IPS-NIHi7 (cell line): Measurements from ENCODE around the gene CCDC60.

Experiments used
- DNase-seq: peaks from one replicate; pipeline ENCODE4 v3.0.0; 2012; ENCODE audit warnings: mixed read lengths; ENCODE audit errors: extremely low spot score

Gene CCDC60

DNA sequence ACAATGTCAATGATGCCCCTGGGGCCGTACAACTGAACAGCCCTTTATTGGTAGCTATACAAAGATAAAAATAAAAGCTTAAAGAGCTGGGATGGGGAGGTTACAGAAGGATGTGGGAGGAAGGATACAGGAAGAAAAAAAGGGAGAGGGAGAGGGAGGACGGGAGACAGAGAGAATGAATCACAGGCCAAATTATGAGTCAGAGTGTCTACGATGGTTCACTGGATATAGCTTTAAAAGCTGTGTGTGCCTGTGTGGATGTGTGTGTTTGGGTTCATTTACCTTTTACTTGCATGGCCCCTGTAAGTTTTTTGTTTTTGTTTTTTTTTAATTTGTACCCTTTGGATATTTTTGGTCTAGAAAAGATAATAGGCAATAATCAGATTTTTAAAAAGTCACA lies 111.9 kb downstream of the CCDC60 start:
- DNase-seq, result no peak

DNA sequence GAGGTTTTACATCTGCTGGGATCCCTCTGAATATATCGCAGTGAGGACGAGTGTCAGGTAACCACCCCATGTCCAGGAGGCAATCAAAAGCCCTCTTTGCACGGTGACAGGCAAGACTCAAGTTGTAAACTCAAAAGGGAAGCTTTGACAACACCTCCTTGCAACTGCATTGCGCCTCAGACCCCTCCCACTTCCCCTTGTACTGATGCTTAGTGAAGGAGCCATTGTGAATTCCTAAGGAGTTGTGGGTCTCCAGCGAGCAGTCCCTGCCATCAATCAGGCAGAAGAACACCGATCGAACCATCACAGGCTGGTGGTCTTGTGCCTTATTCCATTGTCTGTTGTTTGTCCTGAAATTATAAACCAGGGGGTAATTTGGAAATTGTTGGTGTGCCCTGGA lies 112.6 kb downstream of the CCDC60 start:
- peak; percentile 15 for DNase-seq

DNA sequence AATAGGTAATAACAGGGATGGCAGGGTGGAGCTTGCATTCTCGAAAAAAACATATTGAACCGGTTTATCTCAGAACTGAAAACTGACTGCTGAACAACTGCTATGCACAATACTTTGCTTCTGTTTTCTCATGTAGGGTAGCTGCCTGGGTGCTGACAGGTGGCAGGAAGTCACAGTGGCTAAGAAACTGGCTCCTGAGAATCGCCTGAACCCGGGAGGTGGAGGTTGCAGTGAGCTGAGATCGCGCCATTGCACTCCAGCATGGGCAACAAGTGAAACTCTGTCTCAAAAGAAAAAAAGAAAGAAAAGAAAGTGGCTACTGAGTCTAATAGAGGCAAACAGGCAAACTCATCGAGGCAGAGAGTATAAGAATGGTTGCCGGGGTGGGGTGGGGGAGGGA lies 113.1 kb downstream of the CCDC60 start:
- DNase-seq, result no peak

DNA sequence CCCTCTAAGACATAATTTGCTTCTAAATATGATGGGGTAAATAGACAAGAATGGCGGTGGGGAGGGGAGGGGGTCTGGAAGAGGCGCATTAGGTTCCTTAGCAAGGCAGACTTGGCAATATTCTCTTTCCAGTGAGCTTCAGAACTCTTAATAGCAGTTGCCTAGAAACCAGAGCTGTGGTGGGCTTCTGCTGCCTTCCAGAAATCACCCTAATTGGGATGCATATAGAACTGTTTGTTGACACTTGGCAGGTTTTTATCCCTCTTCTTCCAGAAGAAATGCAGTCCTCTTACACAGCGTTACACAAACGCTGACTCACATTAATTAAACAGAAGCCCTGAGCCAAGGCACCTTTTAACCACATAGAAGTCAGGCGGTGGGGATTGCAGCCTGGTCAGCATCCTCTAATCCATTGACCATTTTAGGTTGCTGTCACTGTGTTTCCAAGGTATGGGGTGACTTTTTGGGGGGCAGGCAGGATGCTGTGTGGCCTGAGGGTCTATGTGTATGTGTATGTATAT lies 114.1 kb downstream of the CCDC60 start:
- no peak for DNase-seq

DNA sequence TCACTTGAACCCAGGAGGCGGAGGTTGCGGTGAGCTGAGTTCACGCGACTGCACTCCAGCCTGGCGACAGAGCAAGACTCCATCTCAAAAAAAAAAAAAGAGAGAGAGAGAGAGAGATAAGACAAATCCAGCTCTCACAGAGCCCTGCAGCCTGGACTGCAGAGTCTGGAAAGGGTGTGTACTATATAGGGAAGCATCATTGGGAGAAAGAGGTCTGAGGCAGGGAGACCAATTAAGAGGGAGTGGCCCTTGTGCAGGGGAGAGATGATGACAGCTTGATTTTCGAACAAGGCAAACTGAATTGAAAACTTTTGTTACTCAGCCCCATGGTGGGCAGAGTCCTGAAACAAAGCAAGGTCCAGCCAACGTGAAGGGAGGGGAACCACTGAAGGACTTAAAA lies 116.2 kb downstream of the CCDC60 start:
- DNase-seq, result no peak

DNA sequence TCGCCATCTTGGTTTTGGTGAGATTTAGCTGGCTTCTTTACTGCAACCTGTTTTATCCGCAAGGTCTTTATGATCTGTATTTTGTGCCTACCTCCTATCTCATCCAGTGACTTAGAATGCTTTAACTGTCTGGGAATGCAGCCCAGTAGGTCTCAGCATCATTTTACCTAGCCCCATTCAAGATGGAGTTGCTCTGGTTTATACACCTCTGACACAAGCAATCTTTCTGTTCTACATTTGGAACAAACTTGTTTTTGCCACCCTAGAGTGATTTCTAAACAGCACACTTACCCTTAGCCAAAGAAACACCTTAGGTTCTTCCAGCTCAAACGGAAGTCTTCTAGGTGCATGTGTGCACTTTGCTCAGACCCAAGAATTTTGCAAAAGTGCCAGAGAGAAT lies 122.3 kb downstream of the CCDC60 start:
- DNase-seq, result no peak

DNA sequence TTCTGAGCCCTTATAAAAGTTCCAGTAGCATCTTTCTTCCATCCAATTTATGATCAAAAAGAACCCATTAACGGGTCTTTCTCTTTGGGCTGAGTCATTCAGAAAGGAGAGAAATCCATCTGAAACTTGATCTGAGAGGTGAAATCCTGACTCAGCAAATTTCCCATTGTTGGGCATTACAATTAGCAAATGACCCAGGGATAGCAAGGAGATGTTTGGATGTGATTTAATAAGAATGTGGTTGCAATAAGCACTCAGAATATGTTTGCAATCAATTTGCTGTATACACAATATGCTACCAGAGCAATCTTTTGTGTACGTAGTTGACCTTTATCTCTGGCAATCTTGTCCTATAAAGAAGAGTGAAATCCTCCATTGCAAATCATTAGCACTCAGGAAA lies 122.7 kb downstream of the CCDC60 start:
- DNase-seq, result no peak

DNA sequence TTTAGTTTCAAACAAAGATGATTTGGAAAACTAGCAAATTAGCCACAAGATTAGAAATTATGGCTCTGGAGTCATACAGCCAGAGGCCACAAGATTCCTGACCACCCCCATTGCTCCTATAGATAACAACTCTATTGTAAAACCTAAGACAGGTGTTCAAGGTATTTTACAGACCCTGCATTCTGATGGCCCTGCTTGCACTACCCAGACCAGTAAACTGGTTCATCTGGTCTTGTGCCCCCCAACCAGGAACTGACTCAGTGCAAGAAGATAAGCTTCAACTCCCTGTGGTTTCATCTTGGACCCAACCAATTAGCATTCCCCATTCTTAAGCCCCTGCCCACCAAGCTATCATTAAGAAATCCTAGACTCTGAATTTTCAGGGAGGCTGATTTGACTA lies 125.0 kb downstream of the CCDC60 start:
- DNase-seq, result no peak

DNA sequence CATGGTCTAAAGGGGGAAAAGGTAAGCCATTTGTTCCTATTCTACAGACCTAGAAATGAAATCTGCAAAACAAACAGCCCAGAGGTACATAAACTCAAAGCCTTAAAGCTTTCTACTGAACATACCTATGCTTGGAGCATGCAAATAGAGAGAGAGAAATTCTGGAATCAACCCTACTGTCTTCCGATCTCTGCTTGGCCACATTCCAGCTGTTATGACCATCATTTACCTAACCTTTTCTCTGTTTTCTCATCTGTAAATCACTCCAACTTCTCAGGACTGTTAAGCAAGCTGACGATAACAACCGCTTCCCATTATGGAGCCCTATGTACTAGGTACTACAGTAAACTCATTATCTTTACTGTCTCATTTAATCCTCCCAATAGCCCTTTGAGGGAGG lies 126.3 kb downstream of the CCDC60 start:
- no peak for DNase-seq

DNA sequence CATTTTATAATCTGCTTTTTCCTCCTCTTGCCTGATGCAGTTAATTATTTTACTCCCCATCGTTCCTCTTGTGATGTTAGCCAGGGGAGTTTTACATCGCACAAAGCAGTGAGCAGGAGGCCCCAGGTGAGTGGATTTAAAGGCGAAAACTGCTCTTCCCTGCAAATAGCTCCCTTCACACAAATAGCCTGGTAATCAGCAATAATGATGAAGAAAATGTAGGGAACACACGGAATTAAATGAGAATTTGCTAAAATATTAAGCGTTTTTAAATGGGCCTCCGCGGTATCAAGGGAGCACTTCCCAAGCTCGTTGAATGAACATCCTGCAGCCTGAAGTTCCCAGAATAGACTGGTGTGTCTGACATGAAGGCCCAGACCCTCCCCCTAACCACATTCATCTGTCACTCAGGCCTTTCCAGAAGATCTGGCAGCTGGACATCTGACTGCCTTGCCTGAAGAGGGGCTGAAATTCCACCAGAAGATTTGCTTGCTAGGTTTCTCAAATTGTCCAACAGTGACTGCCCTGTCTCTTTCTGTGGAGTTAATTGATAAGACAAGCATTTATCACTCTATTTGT lies 127.2 kb downstream of the CCDC60 start:
- no peak for DNase-seq

DNA sequence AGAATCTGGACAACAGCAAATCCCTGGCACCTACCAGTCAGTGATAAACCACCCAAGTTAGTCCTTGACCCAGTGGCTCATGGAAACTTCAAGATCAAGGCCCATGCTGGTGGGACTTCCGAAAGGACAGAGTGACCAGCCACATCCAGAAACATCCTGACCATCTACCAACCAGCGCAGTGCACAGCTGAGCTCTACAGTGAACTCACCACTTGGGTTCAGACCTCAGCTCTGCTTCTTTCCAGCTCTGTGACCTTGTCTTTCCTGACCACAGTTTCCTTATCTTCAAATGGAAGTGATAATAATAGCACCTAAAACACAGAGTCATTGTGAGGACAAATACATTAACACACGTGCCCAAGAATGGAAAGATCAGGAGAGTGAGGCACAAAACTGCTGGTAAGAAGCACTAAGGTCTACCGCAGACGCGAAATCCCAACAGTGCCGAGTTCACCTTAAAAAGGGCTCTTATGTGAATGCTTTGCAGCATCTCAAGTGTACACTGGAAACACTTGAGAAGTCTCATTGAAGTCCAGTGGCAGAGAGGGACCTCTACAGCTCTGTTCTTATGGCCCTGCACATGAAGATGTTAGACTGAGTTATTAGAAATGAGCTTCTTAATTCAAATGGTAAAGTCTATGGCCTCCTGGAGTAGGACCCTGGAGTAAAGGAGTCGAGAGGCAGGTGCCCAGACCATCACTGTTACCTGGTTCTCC lies 128.8 kb downstream of the CCDC60 start:
- no peak for DNase-seq

DNA sequence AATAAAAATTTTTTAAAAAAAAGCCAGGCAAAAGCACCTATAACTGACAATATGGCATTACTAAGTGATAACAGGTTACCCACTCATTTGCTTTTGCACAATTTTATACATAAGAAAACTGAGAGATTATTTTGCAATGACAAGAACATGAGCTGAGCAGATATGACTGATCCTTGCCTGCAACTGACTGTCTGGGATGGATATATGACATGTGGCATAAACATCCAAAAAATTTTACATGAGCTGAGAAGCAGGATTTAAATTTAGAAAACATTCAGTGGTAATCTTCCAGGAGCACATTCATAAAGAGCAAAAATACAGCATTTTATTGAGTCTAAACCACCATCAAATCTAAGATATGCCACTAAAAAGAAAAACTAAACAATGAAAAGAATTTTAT lies 133.8 kb downstream of the CCDC60 start:
- DNase-seq, result no peak

DNA sequence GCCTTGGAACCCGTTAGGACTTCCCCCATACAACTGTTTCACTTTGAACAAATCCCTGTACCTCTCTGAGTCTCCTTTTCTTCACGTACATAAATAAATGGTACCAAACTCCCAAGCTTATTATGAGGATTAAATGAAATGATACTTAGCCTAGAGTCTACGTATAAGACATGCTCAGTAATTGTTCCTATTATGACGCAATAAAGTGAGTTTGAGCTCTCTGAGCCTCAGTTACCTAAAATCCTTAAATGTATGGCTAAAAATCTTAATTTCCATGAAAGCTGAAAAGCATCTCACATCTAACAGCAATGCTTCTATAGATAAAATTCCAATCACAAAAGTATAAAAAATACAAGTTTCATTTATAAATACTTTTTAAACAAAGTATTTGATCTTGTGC lies 141.1 kb downstream of the CCDC60 start:
- DNase-seq, result no peak

DNA sequence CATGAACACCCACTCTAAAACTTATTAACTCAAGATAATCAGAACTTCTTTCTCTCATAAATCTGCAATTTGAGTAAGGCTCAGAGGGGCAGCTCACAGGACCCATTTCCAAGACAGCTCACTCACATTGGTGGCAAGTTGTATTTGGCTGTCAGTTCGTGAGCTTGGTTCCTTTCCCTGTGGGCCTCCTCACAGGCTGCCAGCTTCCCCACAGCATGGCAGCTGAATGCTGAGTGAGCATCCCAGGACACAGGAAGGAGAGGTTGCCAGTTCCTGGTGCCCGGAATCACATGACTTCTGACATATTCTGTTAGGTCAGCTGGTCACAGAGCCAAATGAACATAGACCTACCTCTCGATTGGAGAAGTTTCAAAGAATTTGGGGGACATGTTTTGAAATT lies 142.4 kb downstream of the CCDC60 start:
- no peak for DNase-seq

DNA sequence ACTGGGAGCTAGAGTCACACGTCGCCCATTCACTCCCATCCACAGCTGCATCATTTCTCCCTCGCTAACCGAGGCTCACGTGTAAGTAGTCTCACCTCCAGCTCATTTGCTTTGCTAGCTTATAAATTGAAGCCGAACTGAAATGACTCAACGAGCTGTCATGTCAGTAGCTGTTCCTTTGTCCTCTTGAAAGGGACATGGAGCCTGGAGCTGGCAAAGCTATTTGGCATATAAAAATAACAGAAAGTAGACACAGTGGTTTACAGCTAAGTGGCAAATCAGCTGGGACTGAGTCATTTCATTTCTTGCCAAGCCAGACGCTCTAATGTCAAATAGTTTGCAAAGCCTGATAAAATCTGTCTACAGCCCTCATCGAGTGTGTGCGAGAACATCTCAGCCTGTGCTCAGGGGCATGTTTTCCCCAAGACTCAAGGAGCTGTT lies 144.6 kb downstream of the CCDC60 start:
- DNase-seq, result no peak

DNA sequence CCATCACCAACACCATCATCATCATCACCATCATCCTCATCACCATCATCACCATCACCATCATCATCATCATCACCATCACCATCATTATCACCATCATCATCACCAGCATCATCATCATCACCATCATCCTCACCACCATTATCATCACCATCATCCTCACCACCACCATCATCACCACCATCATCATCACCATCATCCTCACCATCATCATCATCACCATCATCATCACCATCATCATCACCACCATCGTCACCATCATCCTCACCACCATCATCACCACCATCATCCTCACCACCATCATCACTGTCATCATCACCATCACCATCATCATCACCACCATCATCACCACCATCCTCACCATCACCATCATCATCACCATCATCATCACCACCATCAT lies 146.0 kb downstream of the CCDC60 start:
- no peak for DNase-seq

DNA sequence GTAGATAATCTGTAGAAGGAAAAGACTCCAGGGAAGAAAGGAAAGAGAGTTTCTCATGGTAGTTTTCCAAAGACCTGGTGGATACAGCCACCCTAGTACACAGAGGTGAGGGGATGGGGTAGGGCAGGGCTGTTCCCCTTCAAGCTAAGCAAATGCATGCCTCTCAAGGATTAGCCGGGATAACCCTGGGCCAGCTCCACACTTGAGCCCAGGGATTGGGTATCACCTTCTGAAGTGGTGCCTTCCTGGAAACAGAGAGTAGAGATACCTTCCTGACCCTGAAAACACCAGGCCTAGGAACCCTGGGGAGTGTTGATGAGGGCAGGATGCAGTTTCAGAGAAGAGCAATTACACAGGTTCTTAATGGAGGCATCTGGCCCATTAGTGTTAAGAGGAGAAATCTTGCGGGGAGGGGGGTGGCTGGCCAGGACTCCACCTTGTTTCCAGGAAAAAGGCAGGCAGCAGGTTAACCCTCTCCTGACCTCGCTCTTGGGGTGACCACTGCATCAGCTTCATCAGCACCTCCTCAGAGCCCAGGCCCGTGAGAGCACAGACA lies 152.1 kb downstream of the CCDC60 start:
- peak; percentile 71 for DNase-seq

DNA sequence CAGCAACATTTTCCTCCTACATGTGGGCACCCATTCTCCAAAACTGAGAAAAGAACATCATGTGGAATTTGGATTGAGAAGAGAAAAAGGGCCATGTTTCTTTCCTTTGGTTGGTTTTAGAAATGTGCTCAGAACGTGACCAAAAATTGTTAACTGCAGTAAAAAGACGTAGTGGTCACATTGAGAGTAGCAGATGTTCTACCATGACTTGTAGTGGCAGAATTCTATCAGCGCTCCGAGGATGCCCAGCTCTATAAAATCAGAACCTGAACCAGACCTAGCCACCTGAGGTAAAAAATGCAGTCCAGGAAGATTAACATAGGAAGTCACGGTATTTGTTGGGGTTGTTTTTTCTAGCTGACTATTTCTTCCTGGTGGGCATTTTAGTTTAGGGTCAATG lies 157.3 kb downstream of the CCDC60 start:
- DNase-seq, result no peak

DNA sequence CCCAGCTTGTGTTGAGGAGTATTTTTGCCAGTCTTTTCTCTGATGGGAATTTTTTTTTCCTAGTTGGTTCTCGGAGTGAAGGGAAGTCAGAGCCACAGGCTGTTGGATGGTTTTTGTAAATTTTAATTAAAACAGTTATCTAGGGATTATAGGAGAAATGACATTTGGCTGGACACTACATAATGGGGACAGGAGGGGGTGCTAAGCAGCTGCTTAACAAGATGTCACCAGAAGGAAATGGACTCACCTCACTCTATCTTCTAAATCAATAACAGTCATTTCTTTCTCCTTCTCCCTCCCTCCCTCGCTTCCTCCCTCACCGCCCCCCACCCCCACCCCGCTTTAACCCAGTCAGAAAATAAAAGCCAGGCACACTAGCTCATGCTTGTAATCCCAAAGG lies 165.7 kb downstream of the CCDC60 start:
- no peak for DNase-seq

DNA sequence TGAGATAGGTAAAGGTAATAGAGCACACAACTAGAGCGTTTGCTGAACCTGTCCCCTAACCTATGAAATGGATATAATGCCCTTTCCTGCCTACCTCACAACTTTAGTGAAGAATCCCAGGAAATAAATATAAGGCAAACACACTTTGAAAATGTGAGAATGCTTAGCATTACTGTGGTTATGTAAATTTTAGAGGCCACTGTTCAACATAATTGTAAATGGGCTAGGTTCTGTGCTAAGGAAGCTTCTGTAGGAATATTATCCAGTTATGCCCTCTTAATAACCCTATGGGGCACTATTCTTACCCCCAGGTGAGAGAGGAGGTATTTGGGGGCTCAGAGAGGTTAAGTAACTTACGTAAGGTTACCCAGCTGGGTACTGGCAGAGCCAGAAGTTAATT lies 166.5 kb downstream of the CCDC60 start:
- DNase-seq, result no peak

DNA sequence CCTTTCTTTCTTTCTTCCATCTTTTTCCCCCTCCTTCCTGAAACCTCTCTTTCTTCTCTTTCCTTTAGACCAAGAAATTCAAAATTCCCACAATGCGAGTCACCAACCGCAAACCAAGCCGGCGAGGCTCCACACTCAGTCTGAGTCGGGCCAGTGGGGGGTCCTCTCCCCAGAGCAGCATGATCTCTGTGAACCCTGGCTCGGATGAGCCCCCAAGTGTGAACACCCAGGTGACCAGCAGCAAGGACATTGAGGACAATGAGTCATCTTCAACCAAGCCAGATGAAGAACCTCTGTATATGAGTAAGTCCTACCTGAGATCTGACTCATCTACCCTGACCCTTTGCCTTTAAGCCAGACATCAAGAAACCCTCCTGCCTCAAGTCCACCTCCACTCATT lies 170.5 kb downstream of the CCDC60 start:
- no peak for DNase-seq

DNA sequence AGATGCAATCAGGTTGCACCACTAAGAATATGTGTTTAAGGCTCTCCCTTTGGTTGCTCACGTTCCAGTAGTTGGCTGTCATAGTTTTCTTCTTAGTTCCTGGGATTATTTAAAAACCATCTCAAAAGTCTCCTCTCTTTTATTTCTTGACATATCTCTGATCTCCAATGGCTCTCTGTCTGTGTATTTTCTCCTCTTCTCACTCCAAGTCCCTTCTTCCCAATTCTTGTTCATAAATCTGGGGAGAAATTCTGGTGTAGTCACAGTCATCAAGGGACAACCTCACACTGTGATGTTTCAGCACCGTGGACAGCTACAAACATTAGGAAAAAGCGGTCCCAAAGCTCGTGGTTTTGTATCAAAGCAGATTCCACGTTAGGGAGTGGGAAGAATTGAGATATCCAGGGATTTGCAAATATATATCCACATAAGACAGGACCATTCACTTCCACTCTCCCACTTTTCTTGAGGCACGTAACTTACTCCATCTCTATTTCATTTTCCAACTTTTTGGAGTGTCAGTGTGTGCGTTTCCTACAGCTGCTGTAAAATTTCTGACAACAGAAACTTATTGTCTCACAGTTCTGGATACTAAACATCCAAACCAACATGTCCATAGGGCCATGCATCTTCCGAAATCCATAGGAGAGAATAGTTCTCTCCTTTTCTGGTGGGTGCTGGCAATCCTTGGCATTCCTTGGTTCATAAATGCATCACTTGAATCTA lies 178.4 kb downstream of the CCDC60 start:
- peak; percentile 67 for DNase-seq

DNA sequence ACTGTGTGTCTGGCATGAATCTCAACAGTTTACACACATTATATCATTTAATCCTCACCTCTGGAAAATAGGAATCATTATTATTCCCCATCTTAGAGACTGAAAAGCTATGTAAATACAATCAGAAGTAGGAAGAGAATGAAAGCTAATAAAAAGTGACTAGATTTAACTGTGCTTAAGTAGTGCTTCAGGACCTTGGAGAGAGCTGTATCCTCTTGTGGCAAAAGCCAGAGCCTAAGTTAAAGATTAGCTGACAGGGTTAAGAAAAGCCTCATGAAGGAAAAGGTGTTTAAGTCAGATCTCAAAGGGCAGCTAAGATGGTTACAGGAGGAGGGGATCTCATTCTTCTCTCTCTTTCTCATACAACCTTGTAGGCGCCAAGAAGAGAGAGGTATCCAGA lies 193.7 kb downstream of the CCDC60 start:
- DNase-seq, result peak; percentile 50
